ENCODE results near the gene TSC2.

GRCh38 chr16:2004795-2005517, 42.8 kb upstream of the TSC2 start:
- TF ChIP-seq, protein P1, sequence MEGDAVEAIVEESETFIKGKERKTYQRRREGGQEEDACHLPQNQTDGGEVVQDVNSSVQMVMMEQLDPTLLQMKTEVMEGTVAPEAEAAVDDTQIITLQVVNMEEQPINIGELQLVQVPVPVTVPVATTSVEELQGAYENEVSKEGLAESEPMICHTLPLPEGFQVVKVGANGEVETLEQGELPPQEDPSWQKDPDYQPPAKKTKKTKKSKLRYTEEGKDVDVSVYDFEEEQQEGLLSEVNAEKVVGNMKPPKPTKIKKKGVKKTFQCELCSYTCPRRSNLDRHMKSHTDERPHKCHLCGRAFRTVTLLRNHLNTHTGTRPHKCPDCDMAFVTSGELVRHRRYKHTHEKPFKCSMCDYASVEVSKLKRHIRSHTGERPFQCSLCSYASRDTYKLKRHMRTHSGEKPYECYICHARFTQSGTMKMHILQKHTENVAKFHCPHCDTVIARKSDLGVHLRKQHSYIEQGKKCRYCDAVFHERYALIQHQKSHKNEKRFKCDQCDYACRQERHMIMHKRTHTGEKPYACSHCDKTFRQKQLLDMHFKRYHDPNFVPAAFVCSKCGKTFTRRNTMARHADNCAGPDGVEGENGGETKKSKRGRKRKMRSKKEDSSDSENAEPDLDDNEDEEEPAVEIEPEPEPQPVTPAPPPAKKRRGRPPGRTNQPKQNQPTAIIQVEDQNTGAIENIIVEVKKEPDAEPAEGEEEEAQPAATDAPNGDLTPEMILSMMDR (IDR thresholded peaks at IDR 0.05), result no peak
- no peak for TF ChIP-seq POLR2A (IDR thresholded peaks at IDR 0.05)
- no peak for TF ChIP-seq POLR2AphosphoS5 (IDR thresholded peaks at IDR 0.05)
